HG03520 (cell line): Measurements from ENCODE around the gene MCRIP1.
A peak's percentile ranks its signal among the peaks of the same experiment; 100 is the strongest.

Experiments used
- ATAC-seq: cut with Tn5 transposase; IDR thresholded peaks from one replicate; pipeline ENCODE4 v1.9.1; 2021; ENCODE audit warnings: mild to moderate bottlenecking, moderate library complexity; ENCODE audit not compliant: unreplicated experiment

MCRIP1 gene

GRCh38 chr17:81860756-81861568 lies 27.9 kb upstream of the MCRIP1 start:
- ATAC-seq = peak; percentile 78

GRCh38 chr17:81859906-81860755 lies 27.0 kb upstream of the MCRIP1 start, which contains the start of gene P4HB:
P4HB (minus strand) TSS chr17:81860535; CDS start chr17:81860471, 64 bp downstream.
- no peak for ATAC-seq

- no peak for ATAC-seq
Observed at GRCh38 chr17:81858967-81859905, 26.1 kb upstream of the MCRIP1 start.

- ATAC-seq = no peak
Observed at GRCh38 chr17:81858170-81858966, 25.3 kb upstream of the MCRIP1 start.

- ATAC-seq = no peak
Observed at GRCh38 chr17:81854974-81855774, 22.1 kb upstream of the MCRIP1 start.

- no peak for ATAC-seq
Observed at GRCh38 chr17:81852237-81852636, 19.1 kb upstream of the MCRIP1 start.

- no peak for ATAC-seq
Observed at GRCh38 chr17:81851423-81851822, 18.3 kb upstream of the MCRIP1 start.

GRCh38 chr17:81849457-81849856 lies 16.4 kb upstream of the MCRIP1 start:
- no peak for ATAC-seq

- ATAC-seq = no peak
Observed at GRCh38 chr17:81846743-81847689, 13.9 kb upstream of the MCRIP1 start.

GRCh38 chr17:81845881-81846742 lies 13.0 kb upstream of the MCRIP1 start:
- ATAC-seq = no peak

- ATAC-seq = no peak
Observed at GRCh38 chr17:81845361-81845760, 12.3 kb upstream of the MCRIP1 start.

GRCh38 chr17:81844887-81845286 lies 11.8 kb upstream of the MCRIP1 start:
- ATAC-seq = no peak

GRCh38 chr17:81844327-81844851 lies 11.3 kb upstream of the MCRIP1 start:
- ATAC-seq = no peak

- no peak for ATAC-seq
Observed at GRCh38 chr17:81843713-81844326, 10.7 kb upstream of the MCRIP1 start.

GRCh38 chr17:81842725-81843504 lies 9.8 kb upstream of the MCRIP1 start:
- ATAC-seq = no peak

GRCh38 chr17:81842378-81842724 lies 9.3 kb upstream of the MCRIP1 start:
- no peak for ATAC-seq
